ENCODE measurements around the gene ARIH1. TPM values are rescaled to one million over a fixed set of nuclear protein-coding genes. Genes with fewer than 3 reads are reported as not detected.

ARIH1 gene
- total RNA-seq, 1 experiment from 2014 or later, result 187 TPM

DNA sequence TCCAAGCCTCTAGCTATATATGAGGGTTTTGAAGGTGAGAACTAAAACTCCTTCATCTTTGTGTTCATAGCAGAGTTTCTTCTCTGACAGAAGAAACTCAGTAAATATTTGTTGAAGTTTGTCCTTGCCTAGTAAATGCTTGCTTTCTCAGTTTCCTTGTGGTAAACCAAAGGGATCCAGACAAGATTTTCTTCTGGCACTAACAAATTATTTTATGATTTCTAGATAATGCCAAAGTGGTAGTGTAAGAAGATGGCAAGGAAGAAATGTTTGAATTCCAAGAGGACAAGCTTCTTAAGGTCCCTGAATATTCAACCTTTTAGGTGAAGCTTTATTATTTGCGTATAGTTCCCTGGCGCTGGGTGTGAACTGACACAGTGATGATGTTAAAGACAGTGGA, 14.4 kb downstream of the ARIH1 start:
- CTCF ChIA-PET, result no interaction called here

DNA sequence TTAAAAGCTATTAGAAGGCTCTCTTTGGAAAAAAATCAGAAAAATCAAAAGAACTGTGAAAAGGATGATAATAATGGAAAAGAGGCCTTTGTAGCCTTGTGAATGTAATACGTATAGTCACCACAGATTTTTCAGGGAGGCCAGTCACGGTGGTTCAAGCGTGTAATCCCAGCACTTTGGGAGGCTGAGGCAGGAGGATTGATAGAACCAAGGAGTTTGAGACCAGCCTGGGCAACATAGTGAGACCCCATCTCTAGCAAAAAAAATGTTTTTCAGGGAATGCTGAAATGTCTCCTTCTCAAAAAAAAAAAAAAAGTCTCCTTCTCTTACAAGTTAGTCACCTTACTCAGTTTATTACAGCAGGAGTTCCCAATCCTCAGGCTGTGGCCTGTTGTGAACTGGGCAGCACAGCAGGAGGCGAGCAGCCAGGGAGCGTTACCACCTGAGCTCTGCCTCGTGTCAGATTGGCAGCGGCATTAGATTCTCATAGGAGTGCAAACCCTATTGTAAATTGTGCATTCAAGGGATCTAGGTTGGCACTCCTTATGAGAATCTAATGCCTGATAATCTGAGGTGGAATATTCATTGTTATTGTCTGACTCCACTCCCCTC, 15.9 kb downstream of the ARIH1 start:
- Histone ChIP-seq H3K4me1 (ENCODE audit: insufficient read depth, low read length, poor library complexity, severe bottlenecking) (peaks cover 20% of the 10 kb centered on the region), H3K36me3 (ENCODE audit: insufficient read depth, low read length, poor library complexity, severe bottlenecking) (peaks cover 3% of the 10 kb centered on the region), H3K9me3 (ENCODE audit: low read depth, low read length, poor library complexity, severe bottlenecking) (no peaks in the 10 kb centered on the region), H3K4me3 (ENCODE audit: low read depth, low read length, poor library complexity, severe bottlenecking) (no peak overlapping the region), H3K27ac (ENCODE audit: low read depth, low read length, poor library complexity, severe bottlenecking) (no peak overlapping the region), H3K27me3 (replicated peaks; ENCODE audit: insufficient read depth, low read depth, low read length, poor library complexity) (no peaks in the 10 kb centered on the region)
- no peak for DNase-seq (ENCODE audit: low spot score)
- no peak for TF ChIP-seq EZH2 (IDR thresholded peaks at IDR 0.05; ENCODE audit: borderline replicate concordance, low read depth, low read length, poor library complexity, severe bottlenecking)
- TF ChIP-seq, protein P1, sequence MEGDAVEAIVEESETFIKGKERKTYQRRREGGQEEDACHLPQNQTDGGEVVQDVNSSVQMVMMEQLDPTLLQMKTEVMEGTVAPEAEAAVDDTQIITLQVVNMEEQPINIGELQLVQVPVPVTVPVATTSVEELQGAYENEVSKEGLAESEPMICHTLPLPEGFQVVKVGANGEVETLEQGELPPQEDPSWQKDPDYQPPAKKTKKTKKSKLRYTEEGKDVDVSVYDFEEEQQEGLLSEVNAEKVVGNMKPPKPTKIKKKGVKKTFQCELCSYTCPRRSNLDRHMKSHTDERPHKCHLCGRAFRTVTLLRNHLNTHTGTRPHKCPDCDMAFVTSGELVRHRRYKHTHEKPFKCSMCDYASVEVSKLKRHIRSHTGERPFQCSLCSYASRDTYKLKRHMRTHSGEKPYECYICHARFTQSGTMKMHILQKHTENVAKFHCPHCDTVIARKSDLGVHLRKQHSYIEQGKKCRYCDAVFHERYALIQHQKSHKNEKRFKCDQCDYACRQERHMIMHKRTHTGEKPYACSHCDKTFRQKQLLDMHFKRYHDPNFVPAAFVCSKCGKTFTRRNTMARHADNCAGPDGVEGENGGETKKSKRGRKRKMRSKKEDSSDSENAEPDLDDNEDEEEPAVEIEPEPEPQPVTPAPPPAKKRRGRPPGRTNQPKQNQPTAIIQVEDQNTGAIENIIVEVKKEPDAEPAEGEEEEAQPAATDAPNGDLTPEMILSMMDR (conservative IDR thresholded peaks at IDR 0.05; ENCODE audit: low read depth, low read length), result no peak
- BruUV-seq (replicated peaks), result no TSS peak
- intact Hi-C loops (cut with micrococcal nuclease; ENCODE audit: unreplicated experiment), result no loop called here
- CTCF ChIA-PET, result no interaction called here
- POLR2A ChIA-PET (ENCODE audit: low non-redundant PET), result no interaction called here

More for the DNA sequence above, 14.4 kb downstream of the ARIH1 start:
- POLR2A ChIA-PET (ENCODE audit: low non-redundant PET), result no interaction called here
- Histone ChIP-seq H3K27me3 (replicated peaks; ENCODE audit: insufficient read depth, low read depth, low read length, poor library complexity) (no peaks in the 10 kb centered on the region), H3K9me3 (ENCODE audit: low read depth, low read length, poor library complexity, severe bottlenecking) (no peaks in the 10 kb centered on the region), H3K4me3 (ENCODE audit: low read depth, low read length, poor library complexity, severe bottlenecking) (no peak overlapping the region), H3K4me1 (ENCODE audit: insufficient read depth, low read length, poor library complexity, severe bottlenecking) (peaks cover 5% of the 10 kb centered on the region), H3K36me3 (ENCODE audit: insufficient read depth, low read length, poor library complexity, severe bottlenecking) (peaks cover 4% of the 10 kb centered on the region), H3K27ac (ENCODE audit: low read depth, low read length, poor library complexity, severe bottlenecking) (no peak overlapping the region)
- DNase-seq (ENCODE audit: low spot score), result no peak
- no TSS peak for BruUV-seq (replicated peaks)
- no peak for TF ChIP-seq EZH2 (IDR thresholded peaks at IDR 0.05; ENCODE audit: borderline replicate concordance, low read depth, low read length, poor library complexity, severe bottlenecking)
- TF ChIP-seq, protein P1 (conservative IDR thresholded peaks at IDR 0.05; ENCODE audit: low read depth, low read length), result no peak
- intact Hi-C loops (cut with micrococcal nuclease; ENCODE audit: unreplicated experiment), result no loop called here

DNA sequence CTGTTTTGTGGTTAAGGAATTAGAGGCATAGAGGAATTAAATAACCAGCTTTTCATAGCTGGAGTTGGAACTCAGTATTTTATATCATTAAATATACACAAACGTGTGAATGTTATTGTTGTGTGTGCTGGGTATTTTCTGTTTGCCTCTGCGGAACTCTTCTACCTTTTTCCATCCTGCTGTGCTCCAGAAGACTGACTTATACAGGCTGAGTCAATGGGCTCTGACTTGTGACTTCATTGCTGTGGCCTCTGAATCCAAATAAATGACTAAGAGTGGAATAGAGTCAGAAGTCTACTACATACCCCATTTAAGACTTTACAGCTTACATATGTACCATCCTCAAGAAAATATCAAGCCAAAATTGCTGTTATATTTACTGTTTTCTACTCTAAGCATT, 17.6 kb downstream of the ARIH1 start:
- no peak for DNase-seq (ENCODE audit: low spot score)
- intact Hi-C loops (cut with micrococcal nuclease; ENCODE audit: unreplicated experiment), result no loop called here
- CTCF ChIA-PET, result no interaction called here
- POLR2A ChIA-PET (ENCODE audit: low non-redundant PET), result interaction anchor here (0.7 kb wide), 1 partner anchor 53 kb away, joined by 8 read pairs; no protein-coding TSS in a partner anchor
- Histone ChIP-seq H3K36me3 (ENCODE audit: insufficient read depth, low read length, poor library complexity, severe bottlenecking) (no peaks in the 10 kb centered on the region), H3K9me3 (ENCODE audit: low read depth, low read length, poor library complexity, severe bottlenecking) (no peaks in the 10 kb centered on the region), H3K4me3 (ENCODE audit: low read depth, low read length, poor library complexity, severe bottlenecking) (no peak overlapping the region), H3K27ac (ENCODE audit: low read depth, low read length, poor library complexity, severe bottlenecking) (no peak overlapping the region), H3K4me1 (ENCODE audit: insufficient read depth, low read length, poor library complexity, severe bottlenecking) (peaks cover 23% of the 10 kb centered on the region), H3K27me3 (replicated peaks; ENCODE audit: insufficient read depth, low read depth, low read length, poor library complexity) (no peaks in the 10 kb centered on the region)
- BruUV-seq (replicated peaks), result no TSS peak
- TF ChIP-seq EZH2 (IDR thresholded peaks at IDR 0.05; ENCODE audit: borderline replicate concordance, low read depth, low read length, poor library complexity, severe bottlenecking), result no peak
- TF ChIP-seq, protein P1 (conservative IDR thresholded peaks at IDR 0.05; ENCODE audit: low read depth, low read length), result no peak

Data from A673 (cell line).